ENCODE results near the gene ZNF26.

Gene ZNF26

GRCh38 chr12:132942611-132943010 is 43.6 kb upstream of the ZNF26 start:
- Histone ChIP-seq H3K9me3 (peaks cover 47% of the 10 kb centered on the region), H3K27me3 (no peaks in the 10 kb centered on the region), H3K4me3 (ENCODE audit: low read depth in 1 of 2, low read length in 1 of 2) (no peak overlapping the region), H3K4me1 (ENCODE audit: control insufficient read depth in 1 of 2, insufficient read depth in 1 of 2, low read depth in 1 of 2, low read length in 1 of 2) (no peaks in the 10 kb centered on the region), H3K27ac (no peak overlapping the region), H3K36me3 (peaks cover 21% of the 10 kb centered on the region)
- TF ChIP-seq CTCF (IDR thresholded peaks at IDR 0.05) = no peak

DNA sequence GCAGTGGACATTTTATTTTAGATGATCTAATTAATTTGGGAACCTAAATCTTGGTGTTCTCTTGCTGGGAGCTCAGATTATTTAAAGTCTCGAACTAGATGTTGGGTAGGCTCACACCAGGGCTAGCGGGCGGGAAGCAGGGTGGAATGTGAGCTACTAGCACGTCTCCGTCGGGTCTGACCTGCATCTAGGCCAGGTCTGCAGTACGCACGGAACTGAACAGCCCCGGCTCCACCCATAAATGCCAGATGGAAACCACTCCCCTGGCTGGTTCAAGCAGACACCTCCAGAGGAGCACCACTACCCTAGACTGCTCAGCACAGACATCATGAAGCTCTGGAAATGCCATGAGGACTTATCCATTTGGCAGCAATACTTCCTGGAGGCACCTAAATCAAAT is 40.4 kb upstream of the ZNF26 start:
- H3K36me3 ChIP-seq = peaks cover 21% of the 10 kb centered on the region
- no peak overlapping the region for H3K27ac ChIP-seq
- no peak overlapping the region for H3K4me3 ChIP-seq (ENCODE audit: low read depth in 1 of 2, low read length in 1 of 2)
- H3K27me3 ChIP-seq = no peaks in the 10 kb centered on the region
- no peaks in the 10 kb centered on the region for H3K4me1 ChIP-seq (ENCODE audit: control insufficient read depth in 1 of 2, insufficient read depth in 1 of 2, low read depth in 1 of 2, low read length in 1 of 2)
- peaks cover 52% of the 10 kb centered on the region for H3K9me3 ChIP-seq
- no peak for TF ChIP-seq CTCF (IDR thresholded peaks at IDR 0.05)

GRCh38 chr12:132946246-132946820 is 39.8 kb upstream of the ZNF26 start:
- Histone ChIP-seq H3K9me3 (peaks cover 54% of the 10 kb centered on the region), H3K27ac (no peak overlapping the region), H3K36me3 (peaks cover 21% of the 10 kb centered on the region), H3K4me1 (ENCODE audit: control insufficient read depth in 1 of 2, insufficient read depth in 1 of 2, low read depth in 1 of 2, low read length in 1 of 2) (no peaks in the 10 kb centered on the region), H3K4me3 (ENCODE audit: low read depth in 1 of 2, low read length in 1 of 2) (no peak overlapping the region), H3K27me3 (no peaks in the 10 kb centered on the region)
- TF ChIP-seq CTCF (IDR thresholded peaks at IDR 0.05) = no peak

GRCh38 chr12:132948146-132949066 is 37.8 kb upstream of the ZNF26 start:
- H3K27me3 ChIP-seq = no peaks in the 10 kb centered on the region
- no peak overlapping the region for H3K27ac ChIP-seq
- no peaks in the 10 kb centered on the region for H3K4me1 ChIP-seq (ENCODE audit: control insufficient read depth in 1 of 2, insufficient read depth in 1 of 2, low read depth in 1 of 2, low read length in 1 of 2)
- TF ChIP-seq CTCF (IDR thresholded peaks at IDR 0.05) = no peak
- H3K36me3 ChIP-seq = peaks cover 12% of the 10 kb centered on the region
- peaks cover 40% of the 10 kb centered on the region for H3K9me3 ChIP-seq
- no peak overlapping the region for H3K4me3 ChIP-seq (ENCODE audit: low read depth in 1 of 2, low read length in 1 of 2)

DNA sequence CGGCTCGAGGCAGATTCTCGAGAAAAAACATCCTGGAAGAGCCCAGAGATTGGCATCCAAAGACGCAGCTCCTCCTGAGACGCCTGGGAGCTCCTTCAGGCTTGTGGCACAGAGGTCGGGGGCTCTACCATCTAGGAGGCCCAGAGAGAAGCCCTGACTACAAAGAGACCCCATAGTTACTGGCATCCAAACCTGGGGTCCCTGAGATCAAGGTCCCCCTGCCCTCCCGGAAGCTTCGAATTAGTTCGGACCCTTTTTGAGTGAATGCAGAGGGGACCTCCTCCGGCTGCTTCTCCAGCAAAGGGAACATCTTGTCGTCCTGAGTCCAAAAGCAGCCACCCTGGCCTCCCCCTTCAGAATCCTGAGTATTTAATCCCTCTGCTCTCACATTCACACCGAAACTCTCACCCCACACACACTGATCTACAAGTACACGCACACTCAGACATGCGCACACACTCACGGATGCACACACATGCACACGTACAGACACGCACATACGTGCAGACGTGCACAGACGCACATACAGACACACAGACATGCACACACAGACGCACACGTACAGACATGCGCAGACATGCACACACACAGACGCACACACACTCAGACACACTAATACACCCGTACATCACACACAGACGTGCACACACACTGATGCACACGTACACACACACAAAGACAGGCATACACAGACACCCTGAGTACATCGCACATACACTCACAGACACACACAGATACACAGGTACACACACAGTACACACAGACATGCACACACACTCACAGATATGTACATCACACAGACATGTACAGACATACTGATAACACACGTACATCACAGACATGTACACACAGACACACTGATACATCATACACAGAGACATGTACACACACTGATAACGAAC is 36.0 kb upstream of the ZNF26 start:
- TF ChIP-seq CTCF (IDR thresholded peaks at IDR 0.05) = no peak
- Histone ChIP-seq H3K9me3 (peaks cover 40% of the 10 kb centered on the region), H3K36me3 (no peaks in the 10 kb centered on the region)

More for the DNA sequence above, 36.0 kb upstream of the ZNF26 start:
- no peak overlapping the region for H3K4me3 ChIP-seq (ENCODE audit: low read depth in 1 of 2, low read length in 1 of 2)
- H3K27me3 ChIP-seq = no peaks in the 10 kb centered on the region
- no peak overlapping the region for H3K27ac ChIP-seq
- peaks cover under 1 to 2% of the 10 kb centered on the region in 2 experiments for H3K4me1 ChIP-seq (ENCODE audit: control insufficient read depth in 1 of 2, insufficient read depth in 1 of 2, low read depth in 1 of 2, low read length in 1 of 2)

Measured in neutrophil (primary cell).